HL-60 (cell line): Measurements from ENCODE around the gene KSR2.

Experiments used
- DNase-seq, 2 experiments: peaks; one replicate each; pipeline ENCODE4 v3.0.0-alpha.2; 2010 to 2020; ENCODE audit warnings: low read depth in 1 of 2, low spot score in 1 of 2
- H3K27ac ChIP-seq: fragments of 250-450 bp; sonication (Bioruptor Pico); replicated peaks from 2 replicates; pipeline ENCODE4 v1.5.1; 2020; ENCODE audit warnings: mild to moderate bottlenecking, moderate library complexity
- H3K27me3 ChIP-seq: fragments of 250-450 bp; sonication (Bioruptor Pico); 2 replicates; pipeline ENCODE4 v1.5.1; 2021; ENCODE audit warnings: mild to moderate bottlenecking, moderate library complexity; ENCODE audit not compliant: insufficient read depth, poor library complexity, severe bottlenecking
- H3K4me3 ChIP-seq: replicated peaks from 2 replicates; pipeline ENCODE4 v1.5.1; 2011; ENCODE audit warnings: mild to moderate bottlenecking, control low read depth, low read length; ENCODE audit not compliant: insufficient read depth
- GABPA ChIP-seq: IDR thresholded peaks from 2 replicates; pipeline ENCODE4 v1.6.1; 2012; ENCODE audit warnings: low read depth
- POLR2AphosphoS5 ChIP-seq: IDR thresholded peaks from 2 replicates; pipeline ENCODE4 v1.6.1; 2012; ENCODE audit warnings: low read depth
- SPI1 ChIP-seq: IDR thresholded peaks from 2 replicates; pipeline ENCODE4 v1.6.1; 2012; ENCODE audit warnings: low read depth, mild to moderate bottlenecking, borderline replicate concordance
- TF ChIP-seq, protein P1 (sequence below): IDR thresholded peaks from 2 replicates; pipeline ENCODE4 v1.6.1; 2012; ENCODE audit warnings: low read depth; ENCODE audit not compliant: insufficient replicate concordance
- TF ChIP-seq, protein P2 (sequence below): IDR thresholded peaks from one replicate; pipeline ENCODE4 v1.5.1; 2011; ENCODE audit warnings: low read length, control low read depth, inconsistent platforms; ENCODE audit not compliant: insufficient read depth

The KSR2 gene

DNA sequence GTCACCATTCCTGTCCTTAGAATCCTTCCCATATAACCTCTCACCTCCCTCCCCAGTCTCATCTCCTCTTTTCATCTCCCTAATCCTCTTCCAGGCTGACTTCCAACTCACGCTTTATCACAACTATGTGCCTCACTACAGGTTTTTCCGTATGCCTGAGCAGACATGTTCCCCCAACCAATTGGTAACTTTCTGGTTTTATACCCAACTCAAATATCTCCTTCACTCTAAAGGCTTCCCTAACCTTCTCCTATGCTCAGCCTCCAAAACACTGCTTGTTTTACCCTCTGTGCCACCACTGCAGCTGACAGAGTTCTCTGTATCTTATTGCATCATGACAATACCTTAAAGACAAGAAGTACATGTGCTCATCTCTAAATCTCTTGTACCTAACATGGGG lies 139.7 kb downstream of the KSR2 start:
- H3K27ac ChIP-seq = no peak overlapping the region
- no peak for DNase-seq
- no peak for TF ChIP-seq POLR2AphosphoS5
- TF ChIP-seq, protein P1, sequence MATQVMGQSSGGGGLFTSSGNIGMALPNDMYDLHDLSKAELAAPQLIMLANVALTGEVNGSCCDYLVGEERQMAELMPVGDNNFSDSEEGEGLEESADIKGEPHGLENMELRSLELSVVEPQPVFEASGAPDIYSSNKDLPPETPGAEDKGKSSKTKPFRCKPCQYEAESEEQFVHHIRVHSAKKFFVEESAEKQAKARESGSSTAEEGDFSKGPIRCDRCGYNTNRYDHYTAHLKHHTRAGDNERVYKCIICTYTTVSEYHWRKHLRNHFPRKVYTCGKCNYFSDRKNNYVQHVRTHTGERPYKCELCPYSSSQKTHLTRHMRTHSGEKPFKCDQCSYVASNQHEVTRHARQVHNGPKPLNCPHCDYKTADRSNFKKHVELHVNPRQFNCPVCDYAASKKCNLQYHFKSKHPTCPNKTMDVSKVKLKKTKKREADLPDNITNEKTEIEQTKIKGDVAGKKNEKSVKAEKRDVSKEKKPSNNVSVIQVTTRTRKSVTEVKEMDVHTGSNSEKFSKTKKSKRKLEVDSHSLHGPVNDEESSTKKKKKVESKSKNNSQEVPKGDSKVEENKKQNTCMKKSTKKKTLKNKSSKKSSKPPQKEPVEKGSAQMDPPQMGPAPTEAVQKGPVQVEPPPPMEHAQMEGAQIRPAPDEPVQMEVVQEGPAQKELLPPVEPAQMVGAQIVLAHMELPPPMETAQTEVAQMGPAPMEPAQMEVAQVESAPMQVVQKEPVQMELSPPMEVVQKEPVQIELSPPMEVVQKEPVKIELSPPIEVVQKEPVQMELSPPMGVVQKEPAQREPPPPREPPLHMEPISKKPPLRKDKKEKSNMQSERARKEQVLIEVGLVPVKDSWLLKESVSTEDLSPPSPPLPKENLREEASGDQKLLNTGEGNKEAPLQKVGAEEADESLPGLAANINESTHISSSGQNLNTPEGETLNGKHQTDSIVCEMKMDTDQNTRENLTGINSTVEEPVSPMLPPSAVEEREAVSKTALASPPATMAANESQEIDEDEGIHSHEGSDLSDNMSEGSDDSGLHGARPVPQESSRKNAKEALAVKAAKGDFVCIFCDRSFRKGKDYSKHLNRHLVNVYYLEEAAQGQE = no peak
- no peak for TF ChIP-seq SPI1
- no peak for TF ChIP-seq GABPA
- TF ChIP-seq, protein P2, sequence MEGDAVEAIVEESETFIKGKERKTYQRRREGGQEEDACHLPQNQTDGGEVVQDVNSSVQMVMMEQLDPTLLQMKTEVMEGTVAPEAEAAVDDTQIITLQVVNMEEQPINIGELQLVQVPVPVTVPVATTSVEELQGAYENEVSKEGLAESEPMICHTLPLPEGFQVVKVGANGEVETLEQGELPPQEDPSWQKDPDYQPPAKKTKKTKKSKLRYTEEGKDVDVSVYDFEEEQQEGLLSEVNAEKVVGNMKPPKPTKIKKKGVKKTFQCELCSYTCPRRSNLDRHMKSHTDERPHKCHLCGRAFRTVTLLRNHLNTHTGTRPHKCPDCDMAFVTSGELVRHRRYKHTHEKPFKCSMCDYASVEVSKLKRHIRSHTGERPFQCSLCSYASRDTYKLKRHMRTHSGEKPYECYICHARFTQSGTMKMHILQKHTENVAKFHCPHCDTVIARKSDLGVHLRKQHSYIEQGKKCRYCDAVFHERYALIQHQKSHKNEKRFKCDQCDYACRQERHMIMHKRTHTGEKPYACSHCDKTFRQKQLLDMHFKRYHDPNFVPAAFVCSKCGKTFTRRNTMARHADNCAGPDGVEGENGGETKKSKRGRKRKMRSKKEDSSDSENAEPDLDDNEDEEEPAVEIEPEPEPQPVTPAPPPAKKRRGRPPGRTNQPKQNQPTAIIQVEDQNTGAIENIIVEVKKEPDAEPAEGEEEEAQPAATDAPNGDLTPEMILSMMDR = no peak
- H3K4me3 ChIP-seq = no peak overlapping the region
- H3K27me3 ChIP-seq = no peaks in the 10 kb centered on the region

DNA sequence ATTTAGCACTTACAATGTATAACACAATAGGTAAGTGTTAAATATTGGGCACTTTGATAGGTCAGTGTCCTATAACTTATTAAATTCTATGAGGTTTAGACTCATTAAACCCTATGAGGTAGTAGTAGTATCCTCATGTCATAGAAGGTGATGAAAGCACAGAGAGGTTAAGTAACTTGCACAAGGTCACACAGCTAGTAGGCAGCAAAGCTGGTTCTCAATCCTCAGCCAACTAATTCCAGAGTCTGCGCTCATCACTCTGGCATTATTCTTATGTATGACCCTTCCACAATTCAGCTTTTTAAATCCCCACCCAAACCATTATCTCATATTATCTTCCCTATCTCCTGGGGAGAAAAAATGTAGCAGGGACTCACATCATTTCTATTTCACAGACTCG lies 141.1 kb downstream of the KSR2 start:
- Histone ChIP-seq H3K27me3 (no peaks in the 10 kb centered on the region), H3K4me3 (no peak overlapping the region), H3K27ac (no peak overlapping the region)
- DNase-seq = no peak
- TF ChIP-seq POLR2AphosphoS5 (no peak), GABPA (no peak), SPI1 (no peak)
- TF ChIP-seq, protein P1 = no peak
- TF ChIP-seq, protein P2 = no peak

DNA sequence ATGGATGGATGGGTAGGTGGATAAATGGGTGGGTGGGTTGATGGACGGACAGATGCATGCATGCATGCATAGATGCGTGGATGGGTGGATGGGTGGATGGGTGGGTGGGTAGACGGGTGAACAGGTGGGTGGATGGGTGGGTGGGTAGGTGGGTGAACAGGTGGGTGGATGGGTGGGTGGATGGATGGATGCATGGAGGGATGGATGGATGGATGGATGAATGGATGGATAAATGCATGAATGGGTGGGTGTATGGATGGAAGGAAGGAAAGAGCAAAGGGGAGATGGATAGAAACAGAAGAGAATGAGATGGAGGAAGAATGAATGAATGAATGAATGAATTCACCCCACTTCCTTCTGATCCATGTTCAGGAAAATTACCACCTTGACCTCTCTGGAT lies 143.0 kb downstream of the KSR2 start:
- TF ChIP-seq, protein P2 = no peak
- no peak overlapping the region for H3K27ac ChIP-seq
- no peak overlapping the region for H3K4me3 ChIP-seq
- DNase-seq = no peak
- H3K27me3 ChIP-seq = no peaks in the 10 kb centered on the region

DNA sequence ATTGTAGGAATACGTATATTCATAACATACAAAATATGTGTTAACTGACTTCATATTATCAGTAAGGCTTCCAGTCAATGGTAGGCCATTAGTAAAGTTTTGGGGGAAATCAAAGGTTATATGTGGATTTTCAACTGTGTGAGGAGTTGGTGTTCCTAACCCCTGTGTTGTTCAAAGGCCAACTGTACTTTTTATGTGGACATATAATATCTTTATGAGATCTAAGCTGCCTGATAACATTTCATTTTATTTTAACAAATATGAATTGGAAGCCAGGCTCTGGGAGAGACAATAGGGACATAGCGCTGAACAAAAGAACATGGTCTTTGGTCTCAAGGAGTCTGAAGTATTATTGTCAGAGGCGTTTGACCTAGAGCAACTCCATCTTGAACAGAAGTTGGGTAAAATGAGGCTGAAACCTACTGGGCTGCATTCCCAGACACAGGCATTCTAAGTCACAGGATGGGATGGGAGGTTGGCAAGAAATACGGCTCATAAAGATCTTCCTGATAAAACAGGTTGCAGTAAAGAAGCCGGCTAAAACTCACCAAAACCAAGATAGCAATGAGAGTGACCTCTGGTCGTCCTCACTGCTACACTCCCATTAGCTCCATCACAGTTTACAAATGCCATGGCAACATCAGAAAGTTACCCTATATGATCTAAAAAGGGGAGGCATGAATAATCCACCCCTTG lies 147.2 kb downstream of the KSR2 start:
- DNase-seq = no peak

More for the DNA sequence above, 147.2 kb downstream of the KSR2 start:
- TF ChIP-seq SPI1 (no peak), POLR2AphosphoS5 (no peak), GABPA (no peak)
- no peaks in the 10 kb centered on the region for H3K27me3 ChIP-seq
- no peak overlapping the region for H3K27ac ChIP-seq
- H3K4me3 ChIP-seq = no peak overlapping the region
